GM12878 (cell line): ENCODE data around the gene NLRP10. TPM values are rescaled to one million over a fixed set of nuclear protein-coding genes. Genes with fewer than 3 reads are reported as not detected.

Experiments used
- ATAC-seq: fragments of 200-7000 bp; cut with Tn5 transposase; 3 replicates; pipeline ENCODE4 v1.9.1; 2020; ENCODE audit warnings: mild to moderate bottlenecking, moderate library complexity
- BruUV-seq: library from RNA; stranded (reverse); fragments of 400-500 nt; replicated peaks from 2 replicates; lab custom pipeline; 2021; lab: Mats Ljungman, UMichigan
- CTCF ChIA-PET: fragments of 300-600 bp; sonication (Branson Sonifier 250); formaldehyde crosslinking; extraction: SDS; loops from one replicate; lab custom pipeline; 2021; ENCODE audit warnings: inconsistent platforms; lab: Yijun Ruan, JAX
- POLR2A ChIA-PET: fragments of 350-600 bp; formaldehyde crosslinking; extraction: SDS; loops from one replicate; lab custom pipeline; 2021; ENCODE audit warnings: inconsistent platforms; lab: Charles Lee
- RAD21 ChIA-PET: fragments of 300-600 bp; sonication (Branson Sonifier 250); formaldehyde crosslinking; loops from one replicate; lab custom pipeline; 2023; ENCODE audit warnings: antibody characterized with exemption; ENCODE audit not compliant: unreplicated experiment; lab: Charles Lee
- SMC1A ChIA-PET: fragments of 300-600 bp; sonication (Branson Sonifier 250); formaldehyde crosslinking; loops from one replicate; lab custom pipeline; 2023; ENCODE audit not compliant: unreplicated experiment, uncharacterized antibody; lab: Charles Lee
- DNase-seq: peaks from one replicate; pipeline ENCODE4 v3.0.0-alpha.2; 2011; ENCODE audit warnings: low read depth, low spot score
- FAIRE-seq: peaks from 3 replicates; lab custom pipeline; 2011; peaks lifted over from hg19 to GRCh38; lab: Jason Lieb, UNC
- H2AFZ ChIP-seq: 2 replicates; pipeline ENCODE4 v1.6.0; 2011; ENCODE audit warnings: low read depth, low read length, control low read depth; ENCODE audit not compliant: control insufficient read depth
- H3K27ac ChIP-seq: 2 replicates; pipeline ENCODE4 v1.5.1; 2011; ENCODE audit warnings: control low read depth; ENCODE audit not compliant: control insufficient read depth, insufficient read depth
- H3K27me3 ChIP-seq, 2 experiments: replicated peaks in 1 of 2; 2 replicates each; pipeline versions ENCODE4 v1.6.0 to v1.6.1; 2011; ENCODE audit warnings: low read length in 1 of 2; ENCODE audit not compliant: control insufficient read depth in 2 of 2, insufficient read depth in 2 of 2
- H3K36me3 ChIP-seq, 2 experiments: 2 replicates each; pipeline ENCODE4 v1.5.1; 2011; ENCODE audit warnings: low read length in 1 of 2; ENCODE audit not compliant: control insufficient read depth in 2 of 2, insufficient read depth in 2 of 2
- H3K4me1 ChIP-seq: 2 replicates; pipeline ENCODE4 v1.6.1; 2011; ENCODE audit warnings: mild to moderate bottlenecking, low read length, moderate library complexity, mixed read lengths; ENCODE audit not compliant: control insufficient read depth, insufficient read depth
- H3K4me2 ChIP-seq: 2 replicates; pipeline ENCODE4 v1.6.0; 2011; ENCODE audit warnings: control low read depth; ENCODE audit not compliant: control insufficient read depth, insufficient read depth
- H3K4me3 ChIP-seq: fragments of 200-600 bp; sonication (generic); 2 replicates; pipeline ENCODE4 v1.5.1; 2016
- H3K79me2 ChIP-seq: 2 replicates; pipeline ENCODE4 v1.6.0; 2011; ENCODE audit warnings: low read length; ENCODE audit not compliant: control insufficient read depth, insufficient read depth
- H3K9ac ChIP-seq: 2 replicates; pipeline ENCODE4 v1.8.0; 2011; ENCODE audit warnings: low read length, control low read depth, mixed read lengths; ENCODE audit not compliant: control insufficient read depth, insufficient read depth
- H3K9me3 ChIP-seq: replicated peaks from 3 replicates; pipeline ENCODE4 v1.5.1; 2011; ENCODE audit warnings: mild to moderate bottlenecking, low read length; ENCODE audit not compliant: control insufficient read depth, insufficient read depth
- H4K20me1 ChIP-seq: 2 replicates; pipeline ENCODE4 v1.6.0; 2011; ENCODE audit not compliant: control insufficient read depth, insufficient read depth
- WGBS: methylation state at CpG from one replicate; pipeline ENCODE4 v1.1.6; 2016; ENCODE audit warnings: low lambda C conversion rate; ENCODE audit not compliant: insufficient replicate concordance, insufficient coverage; ENCODE audit errors: missing lambda C conversion rate; 5-methylcytosine and 5-hydroxymethylcytosine counted together
- in situ Hi-C: fragments of 300-500 bp; cut with MboI; formaldehyde crosslinking; loops from 9 replicates; pipeline ENCODE4 v1.14.3; 2018; ENCODE audit warnings: mixed read lengths
- intact Hi-C: fragments of 100-400 bp; cut with micrococcal nuclease; formaldehyde crosslinking; loops from one replicate; pipeline ENCODE4 v1.14.2; 2022; ENCODE audit not compliant: unreplicated experiment
- polyA plus RNA-seq, 11 experiments: library from polyadenylated mRNA; depleted of rRNA in 4 of 11; unstranded in 6 of 11; stranded (reverse) in 5 of 11; fragments of >200 nt; fragmentation: Nextera tagmentation in 4 of 11; fragmentation: Illumina TruSeq in 1 of 11; extraction: Ambion mirVana in 4 of 11; extraction: Trizol in 1 of 11; gene quantifications; 1 replicate in 1 of 11; 2 replicates in 10 of 11; pipeline versions ENCODE4 v1.2.1 to v1.2.3, GENCODE V29; 2011 to 2016; ENCODE audit warnings: inconsistent platforms in 2 of 11, missing spikeins in 2 of 11, low read depth in 1 of 11
- total RNA-seq, 4 experiments: library from RNA; depleted of rRNA in 3 of 4; stranded (reverse); fragments of >200 nt in 3 of 4; fragmentation: Illumina TruSeq in 1 of 4; extraction: Trizol in 1 of 4; gene quantifications; 2 replicates each; pipeline versions ENCODE4 v1.2.1 to v1.2.3, GENCODE V29; 2013 to 2021
- TF ChIP-seq, protein P1 (sequence below): IDR thresholded peaks from 2 replicates; pipeline ENCODE4 v1.6.1; 2012; ENCODE audit warnings: low read depth, low read length, improper control_type of control experiment
- TF ChIP-seq, protein P2 (sequence below): IDR thresholded peaks from 2 replicates; pipeline ENCODE4 v1.6.1; 2012; ENCODE audit warnings: mild to moderate bottlenecking, low read depth, low read length

The NLRP10 gene
- total and polyA plus RNA-seq, 10 of the 15 experiments (the other 5 are each of a cell fraction or from before 2014, with no cell fraction given) = 0.04 TPM; not detected in 9

DNA sequence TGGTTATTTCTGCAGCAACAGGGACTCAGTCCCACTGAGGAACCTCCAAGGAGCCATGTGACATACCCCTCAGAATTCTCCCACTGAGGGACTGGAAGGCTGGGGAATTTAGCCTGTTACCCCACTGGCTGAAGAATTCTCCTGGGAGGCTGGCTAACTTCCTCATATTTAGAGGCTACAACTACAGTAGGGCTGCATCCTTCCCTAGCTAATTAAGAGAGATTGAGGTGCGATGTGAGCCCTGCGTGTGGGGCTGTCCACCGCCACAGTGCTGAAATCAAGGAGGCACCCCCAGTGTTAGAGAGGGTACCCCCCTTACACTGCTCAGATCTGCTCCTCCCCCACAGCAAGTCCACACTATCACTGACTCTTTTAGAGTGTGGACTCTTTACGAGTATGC lies 43.0 kb upstream of the NLRP10 start:
- DNase-seq (no peak), FAIRE-seq (no peak)
- Histone ChIP-seq H3K27ac (no peak overlapping the region), H4K20me1 (no peaks in the 10 kb centered on the region), H3K9me3 (no peaks in the 10 kb centered on the region), H3K79me2 (no peaks in the 10 kb centered on the region), H3K27me3 (no peaks in the 10 kb centered on the region; a peak in 1 of 4 replicates)
- SMC1A ChIA-PET = interaction anchor here (1.2 to 2.6 kb wide), 2 partner anchors 23 to 91 kb away, joined by 3 to 30 read pairs; no protein-coding TSS in a partner anchor
- intact Hi-C loops = no loop called here
- TF ChIP-seq, protein P1, sequence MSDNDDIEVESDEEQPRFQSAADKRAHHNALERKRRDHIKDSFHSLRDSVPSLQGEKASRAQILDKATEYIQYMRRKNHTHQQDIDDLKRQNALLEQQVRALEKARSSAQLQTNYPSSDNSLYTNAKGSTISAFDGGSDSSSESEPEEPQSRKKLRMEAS = no peak
- TF ChIP-seq, protein P2, sequence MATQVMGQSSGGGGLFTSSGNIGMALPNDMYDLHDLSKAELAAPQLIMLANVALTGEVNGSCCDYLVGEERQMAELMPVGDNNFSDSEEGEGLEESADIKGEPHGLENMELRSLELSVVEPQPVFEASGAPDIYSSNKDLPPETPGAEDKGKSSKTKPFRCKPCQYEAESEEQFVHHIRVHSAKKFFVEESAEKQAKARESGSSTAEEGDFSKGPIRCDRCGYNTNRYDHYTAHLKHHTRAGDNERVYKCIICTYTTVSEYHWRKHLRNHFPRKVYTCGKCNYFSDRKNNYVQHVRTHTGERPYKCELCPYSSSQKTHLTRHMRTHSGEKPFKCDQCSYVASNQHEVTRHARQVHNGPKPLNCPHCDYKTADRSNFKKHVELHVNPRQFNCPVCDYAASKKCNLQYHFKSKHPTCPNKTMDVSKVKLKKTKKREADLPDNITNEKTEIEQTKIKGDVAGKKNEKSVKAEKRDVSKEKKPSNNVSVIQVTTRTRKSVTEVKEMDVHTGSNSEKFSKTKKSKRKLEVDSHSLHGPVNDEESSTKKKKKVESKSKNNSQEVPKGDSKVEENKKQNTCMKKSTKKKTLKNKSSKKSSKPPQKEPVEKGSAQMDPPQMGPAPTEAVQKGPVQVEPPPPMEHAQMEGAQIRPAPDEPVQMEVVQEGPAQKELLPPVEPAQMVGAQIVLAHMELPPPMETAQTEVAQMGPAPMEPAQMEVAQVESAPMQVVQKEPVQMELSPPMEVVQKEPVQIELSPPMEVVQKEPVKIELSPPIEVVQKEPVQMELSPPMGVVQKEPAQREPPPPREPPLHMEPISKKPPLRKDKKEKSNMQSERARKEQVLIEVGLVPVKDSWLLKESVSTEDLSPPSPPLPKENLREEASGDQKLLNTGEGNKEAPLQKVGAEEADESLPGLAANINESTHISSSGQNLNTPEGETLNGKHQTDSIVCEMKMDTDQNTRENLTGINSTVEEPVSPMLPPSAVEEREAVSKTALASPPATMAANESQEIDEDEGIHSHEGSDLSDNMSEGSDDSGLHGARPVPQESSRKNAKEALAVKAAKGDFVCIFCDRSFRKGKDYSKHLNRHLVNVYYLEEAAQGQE = peak; percentile 77
- TF ChIP-seq, all 136 proteins: peak for 1
- ATAC-seq = peak; percentile 28; the same call in 1 of the 3 replicates
- no peak overlapping the region for H3K4me3 ChIP-seq
- H3K4me2 ChIP-seq = no peak overlapping the region
- 29% methylated on average over 4 of the region's 4 CpGs for WGBS
- ChIA-PET RAD21 (interaction anchor here (3.5 kb wide), 1 partner anchor 91 kb away, joined by 56 read pairs; no protein-coding TSS in a partner anchor), CTCF (interaction anchor here (0.6 to 6.7 kb wide), 9 partner anchors 14 to 166 kb away, joined by 3 to 94 read pairs (median 3); no protein-coding TSS in a partner anchor), POLR2A (no interaction called here)
- in situ Hi-C loops = loop anchor here (5.0 kb wide), 1 partner anchor 89 kb away; no protein-coding TSS in a partner anchor
- no peak overlapping the region for H3K9ac ChIP-seq
- H2AFZ ChIP-seq = no peak overlapping the region
- BruUV-seq = no TSS peak
- no peaks in the 10 kb centered on the region for H3K4me1 ChIP-seq
- H3K36me3 ChIP-seq = no peaks in the 10 kb centered on the region
